ENCODE results near the gene TBX2.

DNA sequence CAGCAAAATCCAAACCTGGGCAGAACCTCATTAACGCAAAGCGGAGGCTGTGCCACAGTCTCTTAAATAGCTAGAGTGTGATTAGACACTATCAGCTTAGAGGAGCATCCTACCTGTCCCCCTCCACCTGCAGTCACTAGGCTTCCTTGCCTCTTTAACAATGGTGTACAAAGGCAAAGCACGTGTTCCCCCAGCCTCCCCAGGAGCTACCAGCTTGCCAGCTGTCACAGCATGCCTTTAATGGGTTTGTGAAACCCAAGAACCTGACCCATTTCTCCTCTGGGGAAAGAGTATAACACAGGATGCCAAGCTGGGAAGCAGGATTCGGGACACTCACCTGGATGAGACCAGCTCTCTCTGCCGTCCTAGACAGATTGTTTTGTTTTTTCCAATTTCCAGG lies 37.2 kb upstream of the TBX2 start:
- TF ChIP-seq, protein P1, sequence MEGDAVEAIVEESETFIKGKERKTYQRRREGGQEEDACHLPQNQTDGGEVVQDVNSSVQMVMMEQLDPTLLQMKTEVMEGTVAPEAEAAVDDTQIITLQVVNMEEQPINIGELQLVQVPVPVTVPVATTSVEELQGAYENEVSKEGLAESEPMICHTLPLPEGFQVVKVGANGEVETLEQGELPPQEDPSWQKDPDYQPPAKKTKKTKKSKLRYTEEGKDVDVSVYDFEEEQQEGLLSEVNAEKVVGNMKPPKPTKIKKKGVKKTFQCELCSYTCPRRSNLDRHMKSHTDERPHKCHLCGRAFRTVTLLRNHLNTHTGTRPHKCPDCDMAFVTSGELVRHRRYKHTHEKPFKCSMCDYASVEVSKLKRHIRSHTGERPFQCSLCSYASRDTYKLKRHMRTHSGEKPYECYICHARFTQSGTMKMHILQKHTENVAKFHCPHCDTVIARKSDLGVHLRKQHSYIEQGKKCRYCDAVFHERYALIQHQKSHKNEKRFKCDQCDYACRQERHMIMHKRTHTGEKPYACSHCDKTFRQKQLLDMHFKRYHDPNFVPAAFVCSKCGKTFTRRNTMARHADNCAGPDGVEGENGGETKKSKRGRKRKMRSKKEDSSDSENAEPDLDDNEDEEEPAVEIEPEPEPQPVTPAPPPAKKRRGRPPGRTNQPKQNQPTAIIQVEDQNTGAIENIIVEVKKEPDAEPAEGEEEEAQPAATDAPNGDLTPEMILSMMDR (IDR thresholded peaks at IDR 0.05) = no peak
- no peak for TF ChIP-seq POLR2A (IDR thresholded peaks at IDR 0.05)
